GM19328 (cell line): Measurements from ENCODE around the gene SDK1.

Experiments used
- ATAC-seq: cut with Tn5 transposase; IDR thresholded peaks from one replicate; pipeline ENCODE4 v1.9.1; 2021; ENCODE audit warnings: mild to moderate bottlenecking, moderate library complexity; ENCODE audit not compliant: unreplicated experiment

SDK1 gene

DNA sequence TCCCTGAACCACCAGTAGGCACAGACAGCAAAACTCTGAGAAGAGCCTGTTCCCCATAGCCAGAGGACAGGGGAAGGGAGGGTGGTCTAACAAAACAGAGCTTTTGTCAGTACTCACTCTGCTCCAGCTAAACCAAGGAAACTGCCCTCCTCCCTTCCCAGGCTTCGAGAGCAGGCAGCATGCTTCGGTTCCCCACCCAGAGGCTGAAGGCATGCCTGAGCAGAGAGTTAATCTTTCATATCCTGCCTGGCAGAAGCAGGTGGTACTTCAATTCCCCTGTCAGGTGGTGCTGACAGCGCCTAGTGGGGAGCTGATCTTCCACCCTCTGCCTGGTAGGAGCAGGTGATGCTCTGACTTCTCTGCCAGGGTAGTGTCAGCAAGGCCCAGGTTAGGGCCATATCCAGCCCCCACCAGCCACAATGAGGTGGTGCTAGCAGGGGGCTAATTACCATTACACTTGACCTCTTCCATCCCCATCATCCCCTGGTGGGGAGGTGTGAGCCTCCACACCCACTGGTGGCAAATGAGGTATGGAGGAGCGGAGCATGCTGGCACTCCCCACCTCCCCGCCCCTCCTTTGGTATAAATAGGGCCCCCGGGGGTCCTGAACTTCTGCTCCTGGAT lies 35.1 kb downstream of the SDK1 start:
- ATAC-seq, result no peak

DNA sequence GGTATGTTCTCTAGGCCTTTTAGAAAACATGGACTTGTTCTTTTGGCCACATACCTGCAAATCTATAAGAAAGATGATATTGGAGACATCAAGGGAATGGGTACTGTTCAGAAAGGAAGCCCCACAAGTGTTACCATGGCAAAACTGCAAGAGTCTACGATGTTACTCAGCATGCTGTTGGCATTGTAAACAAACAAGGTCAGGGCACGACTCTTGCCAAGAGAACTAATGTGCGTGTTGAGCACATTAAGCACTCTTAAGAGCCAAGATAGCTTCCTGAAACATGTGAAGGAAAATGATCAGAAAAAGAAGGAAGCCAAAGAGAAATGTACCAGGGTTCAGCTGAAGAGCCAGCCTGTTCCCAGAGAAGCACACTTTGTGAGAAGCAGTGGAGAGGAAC lies 37.1 kb downstream of the SDK1 start:
- ATAC-seq, result no peak

DNA sequence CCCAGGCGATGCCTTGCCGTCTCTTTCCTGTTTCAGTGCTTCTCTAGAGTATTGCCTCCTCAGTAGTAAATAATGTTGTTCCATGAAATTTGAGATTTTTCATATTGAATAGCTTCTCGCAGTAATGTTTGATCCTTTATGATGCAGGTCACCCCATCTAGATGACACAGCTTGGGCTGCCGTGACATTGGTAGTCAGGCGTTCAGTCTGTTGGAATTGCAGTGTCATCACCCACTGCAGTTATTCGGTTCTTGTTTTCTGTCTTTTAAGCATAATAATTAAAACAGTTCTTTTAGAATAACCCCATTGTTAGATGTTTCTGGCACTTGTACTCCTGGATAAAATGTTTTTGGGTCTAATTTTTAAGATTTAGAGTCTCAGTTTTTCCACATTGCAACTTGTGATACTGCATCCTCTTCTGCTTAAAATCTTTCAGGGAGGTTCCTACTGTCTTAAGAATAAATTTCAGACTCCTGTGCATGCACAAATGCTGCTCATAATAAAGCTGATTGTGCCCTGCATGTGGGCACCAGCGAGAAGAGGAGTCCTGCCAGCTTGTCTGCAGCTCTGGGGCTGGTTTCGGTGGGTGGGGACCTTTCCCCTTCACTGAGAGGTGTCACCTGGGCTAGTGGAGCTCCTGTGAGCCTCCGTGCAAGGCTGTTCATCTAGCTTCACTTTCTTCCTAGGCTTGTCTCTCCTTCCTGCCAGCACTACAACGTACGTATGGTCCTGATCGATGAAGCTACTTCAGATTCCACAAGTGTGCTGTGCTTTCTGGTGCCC lies 44.8 kb downstream of the SDK1 start:
- ATAC-seq, result no peak

DNA sequence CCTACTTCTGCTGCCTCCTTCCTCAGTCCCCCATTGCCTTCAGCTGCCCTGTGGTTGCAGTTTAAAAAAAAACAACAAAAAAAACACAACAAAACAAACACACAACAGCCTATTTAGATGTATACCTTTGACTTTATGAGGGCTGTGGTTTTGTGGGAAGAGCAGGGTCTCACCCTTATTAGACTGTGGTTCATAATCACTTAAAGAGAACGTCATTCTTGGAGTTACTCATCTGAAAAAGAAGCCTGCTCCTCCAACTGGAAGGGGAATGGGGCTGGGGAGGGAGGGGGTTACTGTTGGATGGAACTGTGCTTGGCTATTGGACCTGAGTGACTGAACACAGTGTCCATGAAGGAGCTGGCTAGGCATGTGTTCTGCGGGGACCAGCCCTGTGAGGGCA lies 48.1 kb downstream of the SDK1 start:
- no peak for ATAC-seq

DNA sequence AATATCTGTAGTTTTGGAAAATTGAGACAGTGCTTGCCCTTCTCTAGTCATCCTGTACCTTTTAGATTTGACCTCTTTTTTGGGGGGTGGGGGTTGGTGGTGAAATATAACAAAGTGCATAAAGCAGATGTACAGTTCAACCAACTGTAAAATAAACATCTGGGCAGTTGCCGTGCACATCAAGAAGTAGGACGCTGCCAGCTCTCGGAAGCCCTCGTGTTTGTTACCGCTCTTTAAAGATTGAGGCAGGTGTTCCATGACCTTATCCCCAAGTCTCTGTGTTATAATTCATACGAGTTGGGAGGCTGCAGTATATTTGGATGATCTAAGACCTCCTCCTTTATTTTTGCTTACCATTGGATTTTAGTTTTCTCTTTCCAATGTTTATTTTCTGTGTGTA lies 55.1 kb downstream of the SDK1 start:
- ATAC-seq, result no peak

DNA sequence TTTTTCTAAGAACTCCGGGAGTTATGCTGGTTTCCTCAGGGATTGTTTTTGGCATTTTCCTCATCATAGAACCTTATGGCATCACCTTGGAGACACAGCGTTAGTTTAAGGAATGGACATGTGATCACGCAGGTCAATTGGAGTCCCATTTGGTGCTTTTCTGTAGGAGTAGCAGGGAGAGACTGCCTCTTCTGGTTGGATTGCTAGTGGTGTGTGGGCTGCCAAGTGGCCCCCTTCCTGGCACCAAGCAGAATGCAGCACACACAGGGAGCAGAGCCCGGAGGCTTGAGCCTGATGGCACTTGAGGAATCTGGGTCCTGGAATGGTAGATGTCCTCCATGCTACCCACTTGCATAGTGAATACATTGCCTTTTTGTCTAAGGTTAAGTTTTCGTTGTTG lies 57.9 kb downstream of the SDK1 start:
- ATAC-seq, result no peak

DNA sequence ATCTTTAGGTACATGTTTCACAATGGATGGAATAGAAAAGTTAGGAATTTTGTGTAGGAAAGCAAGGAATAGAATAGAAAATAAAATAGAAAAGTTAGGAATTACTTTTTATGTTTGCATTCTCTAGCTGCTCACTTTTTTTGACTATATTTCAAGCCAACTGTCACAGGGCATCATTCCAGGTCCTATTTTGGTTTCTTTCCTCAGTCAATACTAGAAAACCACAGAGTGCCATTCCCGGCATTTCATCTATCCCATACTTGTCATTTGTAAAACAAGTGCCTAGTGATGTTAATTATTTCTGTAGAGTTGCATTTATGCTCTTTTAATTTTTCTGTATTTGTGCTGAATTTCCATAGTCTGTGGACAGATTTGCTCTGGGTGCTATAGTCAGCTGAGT lies 66.2 kb downstream of the SDK1 start:
- no peak for ATAC-seq

DNA sequence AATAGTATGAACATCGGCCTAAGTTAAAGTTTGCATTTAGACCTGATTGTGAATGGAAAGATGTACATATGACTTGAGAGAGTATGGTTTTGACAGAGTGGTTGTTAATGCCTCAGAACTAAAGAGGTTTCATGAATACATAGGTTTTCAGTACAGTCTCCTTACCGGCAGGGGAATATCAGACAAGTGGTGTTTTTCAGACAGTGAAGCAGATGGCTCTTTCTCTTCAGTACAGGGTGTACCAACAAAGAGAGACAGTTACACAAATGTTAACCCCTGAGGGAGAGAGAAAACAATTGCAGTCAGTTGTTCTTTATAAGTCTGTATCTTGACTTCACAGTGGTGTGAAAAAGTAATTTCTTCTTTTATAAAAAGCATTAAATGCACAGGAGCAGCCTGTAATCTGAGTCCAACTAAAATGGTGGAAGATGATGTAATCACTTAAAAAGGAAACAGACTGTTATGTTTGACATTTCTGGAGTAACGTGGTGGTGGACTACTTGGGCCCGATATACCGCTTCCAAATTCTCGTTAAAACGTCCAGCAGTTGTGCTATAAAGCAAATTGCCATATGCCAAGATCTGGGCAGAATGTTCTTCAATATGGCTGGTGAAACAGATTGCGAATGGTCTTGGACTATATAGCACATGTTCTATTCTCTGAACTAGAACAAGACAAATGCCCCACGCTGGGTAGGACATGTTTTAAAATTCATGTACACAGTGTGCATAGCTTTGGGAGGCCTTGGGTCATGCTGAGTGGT lies 69.2 kb downstream of the SDK1 start:
- ATAC-seq, result no peak

DNA sequence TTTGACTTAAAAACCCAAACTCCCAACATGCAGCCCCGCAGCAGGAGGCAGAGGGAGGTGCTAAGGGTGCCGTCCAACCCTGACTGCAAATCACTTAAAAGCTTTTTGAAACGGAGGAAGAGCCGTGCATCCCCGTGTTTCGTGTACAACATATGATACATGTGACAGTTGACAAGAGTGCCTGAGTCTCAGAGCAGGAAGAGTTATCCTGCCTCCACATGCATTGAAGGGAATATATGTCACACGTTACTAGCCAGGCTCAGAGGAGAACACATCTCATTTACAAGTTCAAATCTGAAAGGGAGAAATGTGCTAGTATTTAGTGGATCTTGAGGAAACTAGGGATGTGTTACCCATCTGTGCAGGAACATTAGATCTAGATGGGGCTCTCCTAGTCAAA lies 69.9 kb downstream of the SDK1 start:
- no peak for ATAC-seq

DNA sequence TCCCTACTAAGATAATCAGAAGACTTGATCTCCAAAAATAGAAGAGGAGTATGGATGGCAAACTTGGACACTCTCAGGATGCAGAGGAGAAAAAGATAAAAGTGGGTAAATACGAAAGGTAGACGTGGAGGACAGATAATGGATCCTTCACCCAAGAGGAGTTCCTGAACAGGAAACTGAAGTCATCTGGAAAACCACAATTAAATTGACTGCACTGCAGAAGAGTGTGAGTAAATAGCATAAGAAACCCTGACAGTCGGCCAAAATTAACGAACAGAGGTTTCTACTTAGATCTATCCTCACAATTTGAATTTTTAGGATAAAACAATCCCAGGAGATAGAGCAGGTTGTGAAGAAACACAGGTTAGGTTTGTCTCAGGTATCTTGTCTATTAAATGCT lies 70.5 kb downstream of the SDK1 start:
- ATAC-seq, result no peak

DNA sequence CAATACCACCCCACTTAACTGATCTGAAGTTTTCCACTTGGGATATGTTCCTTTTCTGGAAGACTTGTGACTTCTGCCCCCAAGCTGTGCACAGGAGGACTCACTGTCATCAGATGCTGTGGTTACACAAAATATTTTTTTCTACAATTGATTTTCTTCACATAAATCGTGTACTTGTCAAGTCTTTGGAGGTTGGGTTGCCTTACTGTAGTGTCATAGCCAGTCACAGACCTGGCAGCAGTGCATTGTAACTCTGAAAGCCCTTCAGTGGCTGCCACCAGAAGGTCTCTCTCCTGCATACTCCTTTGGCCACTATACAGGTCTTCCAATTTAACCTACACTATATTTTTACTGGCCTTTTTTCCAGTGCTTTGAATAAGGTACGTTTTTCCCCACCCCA lies 73.2 kb downstream of the SDK1 start:
- ATAC-seq, result no peak

DNA sequence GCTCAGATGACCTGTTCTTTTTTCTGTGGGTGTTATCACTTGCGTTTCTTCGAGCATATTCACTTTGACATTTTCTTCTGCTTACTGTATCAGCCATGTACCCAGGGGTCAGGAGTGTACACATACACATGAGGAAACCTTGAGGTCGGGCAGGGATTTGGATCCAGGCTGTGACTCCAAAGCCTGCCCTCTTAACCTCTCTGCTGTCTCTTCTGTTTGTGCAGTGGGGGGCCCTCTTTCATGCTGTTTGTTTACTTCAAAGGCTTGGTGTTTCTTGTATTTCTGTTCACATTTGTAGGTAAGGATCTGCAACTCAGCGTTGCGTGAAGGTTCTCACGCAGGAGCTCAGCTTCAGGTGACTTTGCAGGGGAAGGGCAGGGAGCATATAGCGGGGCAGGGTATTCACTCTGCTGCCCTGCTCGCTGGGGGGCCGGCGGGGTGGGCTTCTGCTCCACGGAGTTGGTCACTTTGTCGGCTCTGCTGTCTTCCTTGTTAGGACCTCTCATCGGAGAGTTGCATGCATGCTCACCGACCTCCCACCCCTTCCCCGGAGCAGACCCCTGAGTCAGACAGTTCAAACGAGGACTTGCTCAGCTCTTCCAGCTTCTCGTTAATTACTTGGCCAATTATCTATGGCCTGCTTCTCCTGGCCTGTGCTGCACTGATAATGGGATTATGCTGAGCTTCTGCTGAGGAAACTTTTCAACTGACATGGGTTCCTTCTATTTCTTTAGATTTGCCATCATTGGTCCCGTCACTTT lies 77.5 kb downstream of the SDK1 start:
- ATAC-seq, result no peak

DNA sequence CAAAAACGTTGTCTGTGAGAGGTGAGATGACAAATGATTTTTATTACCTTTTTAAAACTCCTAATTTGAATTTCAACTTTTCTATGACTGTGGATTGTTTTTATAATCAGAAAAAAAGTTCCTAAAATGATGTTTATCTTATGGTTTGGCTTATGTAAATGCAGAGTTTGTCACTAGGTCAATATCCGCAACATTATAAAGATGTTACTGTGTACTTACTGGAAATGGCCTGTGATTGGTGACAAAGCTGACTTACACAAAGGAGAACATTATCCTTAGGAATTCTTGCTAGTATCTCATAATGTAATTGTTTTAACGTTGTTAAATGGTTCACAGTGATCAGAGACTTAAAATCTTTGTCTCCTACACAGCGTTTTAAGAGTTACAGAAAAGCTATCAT lies 79.0 kb downstream of the SDK1 start:
- no peak for ATAC-seq

DNA sequence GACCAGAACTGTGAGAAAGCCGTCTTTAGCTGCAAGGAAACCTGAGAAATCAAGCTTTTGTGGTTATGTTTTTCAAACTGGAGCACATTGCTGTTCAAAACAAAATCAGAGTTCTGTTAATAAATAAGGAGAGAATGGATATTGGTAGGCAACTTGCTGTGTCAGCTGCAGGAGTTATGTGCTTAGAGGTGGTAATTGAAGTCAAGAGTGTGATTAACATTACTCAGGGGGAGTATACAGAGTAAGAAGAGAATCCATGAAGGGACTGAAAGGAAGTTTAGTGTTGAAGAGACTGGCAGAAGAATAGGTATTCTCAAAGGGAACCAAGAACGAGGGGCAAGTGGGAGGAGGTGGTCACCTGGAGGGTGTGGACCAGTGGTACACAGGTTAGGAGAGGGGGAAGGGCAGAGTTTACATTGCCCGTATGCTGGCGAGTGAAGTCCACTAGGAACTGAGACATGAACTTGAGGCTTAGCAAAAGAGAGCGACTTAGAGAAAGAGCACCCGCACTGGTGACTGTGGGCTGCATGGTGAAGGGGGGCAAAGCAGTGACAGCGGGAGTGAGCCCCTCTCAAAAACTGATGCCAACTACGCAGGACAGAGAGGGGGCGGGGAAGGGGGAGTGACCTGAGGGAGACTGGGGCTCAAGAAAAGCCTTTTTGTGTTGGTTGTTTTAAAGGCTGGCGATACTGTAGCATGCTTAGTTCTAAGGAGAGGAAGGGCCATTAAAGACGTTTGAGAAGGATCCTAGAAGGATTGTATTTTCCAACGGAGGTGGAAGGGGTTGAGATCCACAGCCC lies 80.0 kb downstream of the SDK1 start:
- ATAC-seq, result no peak

DNA sequence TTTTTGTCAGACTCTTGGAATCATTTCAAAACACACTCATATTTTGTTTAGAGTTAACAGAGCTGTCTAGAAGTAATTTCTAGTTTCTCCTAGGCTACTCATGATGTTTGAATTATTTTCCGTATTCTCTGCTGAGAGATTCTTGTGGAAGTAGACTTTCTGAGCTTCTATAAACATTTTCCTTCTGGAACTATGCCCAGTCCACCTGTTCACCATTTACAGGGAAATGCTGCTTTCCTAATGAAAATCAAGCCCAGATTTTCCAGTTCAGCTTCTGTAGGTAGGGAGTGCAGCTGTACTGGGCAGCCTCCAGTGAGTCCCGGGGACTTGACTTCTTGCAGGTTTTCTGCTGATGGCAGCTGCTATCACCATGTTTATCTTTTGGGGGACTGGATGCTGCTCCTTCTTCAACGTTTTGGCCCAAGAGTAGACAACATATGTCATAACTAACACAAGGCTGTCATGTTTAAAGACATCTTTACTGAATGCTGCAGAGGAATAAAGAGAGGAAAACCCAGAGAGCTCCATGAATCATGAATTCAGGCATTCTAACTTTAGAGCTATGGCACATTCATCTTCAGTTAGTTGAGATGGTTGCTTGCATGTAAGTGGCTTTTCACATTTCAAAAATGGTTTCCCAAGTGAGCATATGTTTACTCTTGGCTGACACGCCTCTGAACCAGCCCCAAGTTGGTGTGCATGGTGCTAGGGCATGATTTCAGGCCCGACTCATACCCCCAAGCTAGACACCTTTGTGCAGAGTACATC lies 85.6 kb downstream of the SDK1 start:
- no peak for ATAC-seq

DNA sequence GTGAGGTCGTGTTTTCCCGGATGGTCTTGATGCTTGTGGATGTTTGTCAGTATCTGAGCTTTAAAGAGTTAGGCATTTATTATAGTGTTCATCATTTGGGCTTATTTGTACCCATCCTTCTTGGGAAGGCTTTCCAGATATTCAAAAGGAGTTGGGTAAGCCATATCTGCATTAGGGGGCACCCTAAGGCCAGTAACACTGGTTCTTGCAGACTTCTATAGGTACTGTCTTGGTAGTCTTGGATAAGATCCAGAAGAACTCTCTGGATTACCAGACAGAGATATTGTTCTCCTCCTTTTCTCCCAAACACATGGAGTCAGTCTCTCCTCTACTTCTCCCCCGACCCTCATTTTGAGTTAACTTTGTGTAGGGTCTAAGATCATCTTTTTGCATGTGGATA lies 92.8 kb downstream of the SDK1 start:
- no peak for ATAC-seq

DNA sequence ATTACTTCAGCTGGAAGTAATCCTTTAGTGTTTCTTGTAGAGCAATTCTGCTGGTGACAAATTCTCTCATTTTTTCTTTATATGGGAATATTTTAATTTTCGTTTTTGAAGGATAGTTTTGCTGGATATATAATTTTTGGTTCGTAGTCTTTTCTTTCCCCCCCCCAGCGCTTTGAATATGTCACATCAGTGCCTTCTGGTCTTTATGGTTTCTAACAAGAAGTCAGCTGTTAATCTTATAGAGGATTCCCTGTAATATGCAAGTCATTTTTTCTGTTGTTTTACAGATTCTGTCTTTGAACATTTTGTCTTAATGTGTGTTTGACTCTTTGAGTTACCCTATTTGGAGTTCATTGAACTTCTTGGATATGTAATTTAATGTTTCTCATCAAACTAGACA lies 96.3 kb downstream of the SDK1 start:
- no peak for ATAC-seq

DNA sequence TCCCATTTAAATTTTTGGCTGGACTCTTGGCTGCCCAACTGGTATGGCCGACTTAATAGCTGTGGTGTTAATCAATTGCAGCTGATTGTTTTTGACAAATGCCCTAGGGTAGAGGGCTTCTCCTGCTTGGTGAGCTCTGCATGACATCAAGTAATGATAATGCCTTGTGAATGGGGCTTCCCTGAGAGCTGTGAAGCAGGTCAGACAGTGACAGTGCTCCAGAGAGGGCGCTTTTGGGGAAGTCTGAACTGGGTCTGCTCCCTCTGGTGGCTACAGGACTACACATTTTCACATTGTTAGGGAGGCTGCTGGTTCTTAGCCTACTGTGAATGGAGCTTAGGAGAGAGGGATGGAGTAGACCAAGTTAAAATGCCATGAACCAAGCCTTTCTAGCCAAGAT lies 98.8 kb downstream of the SDK1 start:
- no peak for ATAC-seq

DNA sequence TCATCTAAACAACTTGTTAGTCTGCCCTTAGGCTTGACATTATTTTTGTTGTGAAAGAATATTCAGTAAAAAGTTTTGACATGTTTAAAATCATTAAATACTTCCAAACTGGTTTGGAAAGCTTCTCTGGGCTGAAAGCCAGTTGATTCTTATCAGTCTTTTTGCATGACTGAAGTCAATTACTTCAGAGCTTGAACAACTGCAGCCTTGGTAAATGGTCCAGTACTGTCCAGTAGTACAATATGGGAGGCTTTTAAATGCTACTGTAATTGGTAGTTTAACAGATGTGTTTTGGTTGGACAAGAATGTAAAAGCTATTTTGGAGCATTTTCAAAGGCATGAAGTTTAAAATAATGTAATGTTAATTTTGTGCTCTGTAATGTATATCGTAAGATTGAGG lies 103.4 kb downstream of the SDK1 start:
- no peak for ATAC-seq
